Measurements from ENCODE around the gene GLI1.
A peak's percentile ranks its signal among the peaks of the same experiment; 100 is the strongest.

DNA sequence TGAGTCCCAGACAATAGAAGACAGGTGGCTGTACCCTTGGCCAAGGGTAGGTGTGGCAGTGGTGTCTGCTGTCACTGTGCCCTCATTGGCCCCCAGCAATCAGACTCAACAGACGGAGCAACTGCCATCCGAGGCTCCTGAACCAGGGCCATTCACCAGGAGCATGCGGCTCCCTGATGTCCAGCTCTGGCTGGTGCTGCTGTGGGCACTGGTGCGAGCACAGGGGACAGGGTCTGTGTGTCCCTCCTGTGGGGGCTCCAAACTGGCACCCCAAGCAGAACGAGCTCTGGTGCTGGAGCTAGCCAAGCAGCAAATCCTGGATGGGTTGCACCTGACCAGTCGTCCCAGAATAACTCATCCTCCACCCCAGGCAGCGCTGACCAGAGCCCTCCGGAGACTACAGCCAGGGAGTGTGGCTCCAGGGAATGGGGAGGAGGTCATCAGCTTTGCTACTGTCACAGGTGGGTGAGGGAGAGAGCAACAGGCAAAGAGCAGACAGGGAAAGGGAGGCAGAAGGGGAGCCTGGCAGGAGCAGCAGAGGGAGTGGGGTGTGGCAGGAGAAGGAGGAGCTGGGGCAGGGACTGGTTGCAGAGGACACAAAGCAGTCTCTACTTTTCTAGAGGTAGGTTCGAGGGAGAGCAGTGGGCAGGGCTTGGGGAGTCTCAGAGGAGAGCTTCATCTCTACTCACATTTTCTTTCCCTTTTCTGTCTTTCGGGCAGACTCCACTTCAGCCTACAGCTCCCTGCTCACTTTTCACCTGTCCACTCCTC lies 4.0 kb upstream of the GLI1 start:
- TF ChIP-seq TEAD4 (IDR thresholded peaks at IDR 0.05) (no peak), CEBPB (IDR thresholded peaks at IDR 0.05) (no peak), EP300 (IDR thresholded peaks at IDR 0.05; ENCODE audit: borderline replicate concordance) (no peak), ZBTB7A (IDR thresholded peaks at IDR 0.05; ENCODE audit: low read depth) (no peak; the same call in 1 of the 2 replicates), YY1 (IDR thresholded peaks at IDR 0.05; ENCODE audit: low read depth) (no peak), RAD21 (IDR thresholded peaks at IDR 0.05; ENCODE audit: low read depth) (no peak), TAF1 (IDR thresholded peaks at IDR 0.05; ENCODE audit: low read depth) (no peak; the same call in 1 of the 2 replicates), CREB1 (IDR thresholded peaks at IDR 0.05; ENCODE audit: low read depth) (no peak), EGR1 (IDR thresholded peaks at IDR 0.05) (no peak), FOXM1 (IDR thresholded peaks at IDR 0.05; ENCODE audit: borderline replicate concordance, low read depth) (no peak), TCF12 (IDR thresholded peaks at IDR 0.05; ENCODE audit: low read depth) (no peak)
- TF ChIP-seq, protein P1, sequence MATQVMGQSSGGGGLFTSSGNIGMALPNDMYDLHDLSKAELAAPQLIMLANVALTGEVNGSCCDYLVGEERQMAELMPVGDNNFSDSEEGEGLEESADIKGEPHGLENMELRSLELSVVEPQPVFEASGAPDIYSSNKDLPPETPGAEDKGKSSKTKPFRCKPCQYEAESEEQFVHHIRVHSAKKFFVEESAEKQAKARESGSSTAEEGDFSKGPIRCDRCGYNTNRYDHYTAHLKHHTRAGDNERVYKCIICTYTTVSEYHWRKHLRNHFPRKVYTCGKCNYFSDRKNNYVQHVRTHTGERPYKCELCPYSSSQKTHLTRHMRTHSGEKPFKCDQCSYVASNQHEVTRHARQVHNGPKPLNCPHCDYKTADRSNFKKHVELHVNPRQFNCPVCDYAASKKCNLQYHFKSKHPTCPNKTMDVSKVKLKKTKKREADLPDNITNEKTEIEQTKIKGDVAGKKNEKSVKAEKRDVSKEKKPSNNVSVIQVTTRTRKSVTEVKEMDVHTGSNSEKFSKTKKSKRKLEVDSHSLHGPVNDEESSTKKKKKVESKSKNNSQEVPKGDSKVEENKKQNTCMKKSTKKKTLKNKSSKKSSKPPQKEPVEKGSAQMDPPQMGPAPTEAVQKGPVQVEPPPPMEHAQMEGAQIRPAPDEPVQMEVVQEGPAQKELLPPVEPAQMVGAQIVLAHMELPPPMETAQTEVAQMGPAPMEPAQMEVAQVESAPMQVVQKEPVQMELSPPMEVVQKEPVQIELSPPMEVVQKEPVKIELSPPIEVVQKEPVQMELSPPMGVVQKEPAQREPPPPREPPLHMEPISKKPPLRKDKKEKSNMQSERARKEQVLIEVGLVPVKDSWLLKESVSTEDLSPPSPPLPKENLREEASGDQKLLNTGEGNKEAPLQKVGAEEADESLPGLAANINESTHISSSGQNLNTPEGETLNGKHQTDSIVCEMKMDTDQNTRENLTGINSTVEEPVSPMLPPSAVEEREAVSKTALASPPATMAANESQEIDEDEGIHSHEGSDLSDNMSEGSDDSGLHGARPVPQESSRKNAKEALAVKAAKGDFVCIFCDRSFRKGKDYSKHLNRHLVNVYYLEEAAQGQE (IDR thresholded peaks at IDR 0.05; ENCODE audit: low read depth): no peak
- TF ChIP-seq, protein P2, sequence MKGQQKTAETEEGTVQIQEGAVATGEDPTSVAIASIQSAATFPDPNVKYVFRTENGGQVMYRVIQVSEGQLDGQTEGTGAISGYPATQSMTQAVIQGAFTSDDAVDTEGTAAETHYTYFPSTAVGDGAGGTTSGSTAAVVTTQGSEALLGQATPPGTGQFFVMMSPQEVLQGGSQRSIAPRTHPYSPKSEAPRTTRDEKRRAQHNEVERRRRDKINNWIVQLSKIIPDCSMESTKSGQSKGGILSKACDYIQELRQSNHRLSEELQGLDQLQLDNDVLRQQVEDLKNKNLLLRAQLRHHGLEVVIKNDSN (IDR thresholded peaks at IDR 0.05): no peak
- TF ChIP-seq, protein P3, sequence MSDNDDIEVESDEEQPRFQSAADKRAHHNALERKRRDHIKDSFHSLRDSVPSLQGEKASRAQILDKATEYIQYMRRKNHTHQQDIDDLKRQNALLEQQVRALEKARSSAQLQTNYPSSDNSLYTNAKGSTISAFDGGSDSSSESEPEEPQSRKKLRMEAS (IDR thresholded peaks at IDR 0.05): peak; percentile 19; the same call in 1 of the 2 replicates
